GM19328 (cell line): ENCODE results near the gene WRNIP1.
"Not testable (repeated sequence)": the region's sequence is repeated elsewhere in the genome, so short reads cannot be mapped to it uniquely, and the experiment has no call there.

ENCODE experiments used
- ATAC-seq: cut with Tn5 transposase; IDR thresholded peaks from one replicate; pipeline ENCODE4 v1.9.1; 2021; ENCODE audit warnings: mild to moderate bottlenecking, moderate library complexity; ENCODE audit not compliant: unreplicated experiment

The WRNIP1 gene

DNA sequence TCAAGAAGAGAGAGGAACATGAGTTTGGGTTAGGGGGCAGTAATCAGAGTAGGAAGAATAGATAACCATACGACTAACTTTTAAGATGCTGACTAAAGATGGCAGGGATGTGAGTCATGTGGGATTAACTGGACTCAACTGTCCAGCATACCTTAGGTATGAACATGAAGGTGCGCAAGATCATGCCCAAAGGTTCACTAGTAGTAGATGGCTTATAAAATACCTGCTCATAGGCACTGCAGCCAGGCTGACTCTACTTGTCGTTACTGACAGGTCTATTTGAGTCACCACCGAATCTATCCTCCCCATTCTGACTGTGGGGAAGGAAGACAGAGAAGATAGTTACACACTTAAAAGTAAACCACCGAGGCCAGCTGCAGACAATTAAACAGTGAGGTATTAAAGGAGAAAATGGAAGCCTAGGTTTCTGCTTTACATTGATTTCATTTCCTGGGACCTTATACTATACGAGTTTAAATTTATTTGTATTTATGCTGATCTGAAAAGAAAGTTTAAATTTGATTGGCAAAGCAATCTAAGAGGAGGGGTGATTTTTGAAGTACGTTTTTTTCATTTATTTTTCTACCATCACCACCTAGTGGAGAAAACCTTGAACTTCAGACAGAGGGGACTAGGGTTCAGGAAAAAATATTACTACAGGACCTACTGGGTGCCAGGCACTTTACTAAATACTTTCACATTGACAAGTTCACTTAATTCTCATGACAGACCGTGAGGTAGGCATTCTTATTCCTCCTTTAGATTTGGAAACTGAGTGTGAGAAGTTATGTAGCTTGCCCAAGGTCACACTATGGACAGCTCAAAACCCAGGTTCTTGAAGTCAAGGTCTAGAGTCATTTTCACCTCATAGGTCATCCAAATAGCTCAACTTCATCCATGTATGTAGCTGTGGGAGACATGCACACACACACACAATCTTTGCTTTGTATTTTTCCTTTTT lies 4.0 kb upstream of the WRNIP1 start:
- ATAC-seq: no peak

DNA sequence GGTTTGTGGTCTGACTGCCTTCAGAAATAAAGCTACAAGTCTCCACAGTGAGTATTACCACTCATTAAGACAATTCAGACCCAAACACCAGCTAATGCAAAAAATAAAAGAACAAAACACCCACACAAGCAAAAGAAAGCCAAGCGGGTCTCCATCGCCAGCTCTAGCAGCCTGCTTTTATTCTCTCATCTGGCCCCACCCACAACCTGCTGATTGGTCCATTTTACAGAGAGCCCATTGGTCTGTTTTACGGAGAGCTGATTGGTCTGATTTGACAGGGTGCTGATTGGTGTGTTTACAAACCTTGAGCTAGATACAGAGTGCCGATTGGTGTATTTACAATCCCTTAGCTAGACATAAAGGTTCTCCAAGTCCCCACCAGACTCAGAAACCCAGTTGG lies 2.3 kb upstream of the WRNIP1 start:
- ATAC-seq: not testable (repeated sequence)

DNA sequence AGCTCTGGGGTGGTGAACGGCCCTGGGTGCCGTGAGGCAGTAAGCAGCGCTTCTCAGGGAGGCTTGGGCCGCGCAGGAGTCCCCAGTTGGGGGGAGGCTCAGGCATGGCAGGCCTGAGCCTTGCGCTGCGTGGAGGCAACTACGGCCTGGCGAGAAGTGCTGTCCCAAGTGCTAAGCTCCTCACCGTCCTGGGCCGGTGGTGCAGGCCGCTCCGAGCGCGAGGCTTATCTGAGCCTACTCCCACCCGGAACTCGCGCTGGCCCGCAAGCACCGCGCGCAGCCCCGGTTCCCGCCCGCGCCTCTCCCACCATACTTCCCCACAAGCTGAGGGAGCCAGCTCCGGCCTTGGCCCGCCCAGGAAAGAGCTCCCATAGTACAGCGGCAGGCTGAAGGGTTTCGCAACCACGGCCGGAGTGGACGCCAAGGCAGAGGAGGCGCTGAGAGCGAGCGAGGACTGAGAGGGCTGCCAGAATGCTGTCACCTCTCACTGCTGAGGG lies 1.8 kb upstream of the WRNIP1 start:
- no peak for ATAC-seq

DNA sequence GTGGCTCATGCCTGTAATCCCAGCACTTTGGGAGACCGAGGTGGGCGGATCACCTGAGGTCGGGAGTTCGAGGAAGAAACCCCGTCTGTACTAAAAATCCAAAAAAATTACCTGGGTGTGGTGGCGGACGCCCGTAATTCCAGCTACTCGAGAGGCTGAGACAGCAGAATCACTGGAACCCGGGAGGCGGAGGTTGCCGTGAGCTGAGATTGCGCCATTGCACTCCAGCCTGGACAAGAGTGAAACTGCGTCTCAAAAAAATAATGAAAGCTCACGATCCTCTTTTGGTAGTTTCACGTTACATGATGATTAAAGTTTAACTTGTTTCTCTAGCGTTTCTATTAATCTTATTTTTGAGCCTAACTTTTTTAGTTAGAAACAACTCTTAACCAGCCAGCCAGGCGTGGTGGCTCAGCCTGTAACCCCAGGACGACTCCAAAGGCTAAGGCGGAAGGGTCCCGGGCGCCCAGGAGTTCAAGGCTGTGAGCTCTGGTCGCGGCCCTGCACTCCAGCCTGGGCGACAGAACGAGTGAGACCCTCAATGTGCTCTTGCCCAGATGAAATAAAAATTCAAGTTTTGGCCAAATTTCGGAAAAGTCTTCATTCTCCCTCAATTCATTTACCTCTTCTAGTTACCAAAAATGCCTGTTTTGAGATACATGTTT lies 1.2 kb upstream of the WRNIP1 start:
- no peak for ATAC-seq

DNA sequence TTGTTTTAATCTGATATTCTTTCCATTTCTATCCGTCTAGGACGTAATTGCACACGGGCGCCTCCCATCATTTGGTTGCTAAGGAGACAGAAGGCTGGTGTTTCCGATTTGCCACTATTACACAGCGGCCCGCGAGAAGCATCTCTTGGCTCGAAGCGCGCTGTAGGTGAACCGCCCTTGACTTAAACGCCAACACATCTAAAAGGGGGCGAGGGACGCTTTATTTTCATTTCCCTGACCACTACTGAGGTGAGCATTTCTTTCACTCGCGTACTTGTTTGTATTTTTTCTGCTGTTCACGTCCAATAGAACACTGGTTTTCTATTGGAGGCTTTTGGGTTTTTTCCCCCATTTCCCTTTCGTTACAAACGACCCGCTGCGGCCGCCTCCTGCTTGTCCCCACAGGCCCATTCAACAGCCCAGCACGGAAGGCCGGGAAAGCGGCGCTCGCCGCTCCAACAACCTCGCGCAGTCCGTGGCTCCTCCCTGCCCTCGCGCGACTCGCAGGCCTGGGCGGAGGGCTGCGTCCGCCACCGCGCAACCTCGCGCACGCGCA lies 505 bp upstream of the WRNIP1 start:
- ATAC-seq: peak; percentile 48

DNA sequence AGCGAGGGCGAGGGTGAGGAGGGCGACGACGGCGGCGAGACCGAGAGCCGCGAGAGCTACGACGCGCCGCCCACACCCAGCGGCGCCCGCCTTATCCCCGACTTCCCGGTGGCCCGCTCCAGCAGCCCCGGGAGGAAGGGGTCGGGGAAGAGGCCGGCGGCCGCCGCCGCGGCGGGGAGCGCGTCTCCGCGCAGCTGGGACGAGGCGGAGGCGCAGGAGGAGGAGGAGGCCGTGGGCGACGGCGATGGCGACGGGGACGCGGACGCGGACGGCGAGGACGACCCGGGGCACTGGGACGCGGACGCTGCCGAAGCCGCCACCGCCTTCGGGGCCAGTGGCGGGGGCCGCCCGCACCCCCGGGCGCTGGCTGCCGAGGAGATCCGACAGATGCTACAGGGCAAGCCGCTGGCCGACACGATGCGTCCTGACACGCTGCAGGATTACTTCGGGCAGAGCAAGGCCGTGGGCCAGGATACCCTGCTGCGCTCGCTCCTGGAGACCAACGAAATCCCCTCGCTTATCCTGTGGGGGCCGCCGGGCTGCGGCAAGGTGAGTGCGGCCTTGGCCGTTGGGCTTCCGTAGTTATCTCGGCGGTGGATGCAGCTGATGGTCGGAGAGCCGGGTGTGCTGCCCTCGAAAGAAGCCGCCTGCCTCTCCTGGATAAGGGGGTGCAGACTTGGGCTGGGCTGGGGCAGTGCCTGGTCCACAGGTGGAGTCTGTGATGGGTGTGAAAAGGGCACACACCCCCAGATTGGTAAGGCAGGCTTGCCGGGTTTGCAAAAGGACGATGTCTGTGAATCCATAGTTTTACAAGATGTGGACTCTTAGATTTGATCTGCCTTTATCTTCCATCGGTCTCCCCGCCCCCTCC lies 938 bp downstream of the WRNIP1 start:
- ATAC-seq: peak; percentile 15

DNA sequence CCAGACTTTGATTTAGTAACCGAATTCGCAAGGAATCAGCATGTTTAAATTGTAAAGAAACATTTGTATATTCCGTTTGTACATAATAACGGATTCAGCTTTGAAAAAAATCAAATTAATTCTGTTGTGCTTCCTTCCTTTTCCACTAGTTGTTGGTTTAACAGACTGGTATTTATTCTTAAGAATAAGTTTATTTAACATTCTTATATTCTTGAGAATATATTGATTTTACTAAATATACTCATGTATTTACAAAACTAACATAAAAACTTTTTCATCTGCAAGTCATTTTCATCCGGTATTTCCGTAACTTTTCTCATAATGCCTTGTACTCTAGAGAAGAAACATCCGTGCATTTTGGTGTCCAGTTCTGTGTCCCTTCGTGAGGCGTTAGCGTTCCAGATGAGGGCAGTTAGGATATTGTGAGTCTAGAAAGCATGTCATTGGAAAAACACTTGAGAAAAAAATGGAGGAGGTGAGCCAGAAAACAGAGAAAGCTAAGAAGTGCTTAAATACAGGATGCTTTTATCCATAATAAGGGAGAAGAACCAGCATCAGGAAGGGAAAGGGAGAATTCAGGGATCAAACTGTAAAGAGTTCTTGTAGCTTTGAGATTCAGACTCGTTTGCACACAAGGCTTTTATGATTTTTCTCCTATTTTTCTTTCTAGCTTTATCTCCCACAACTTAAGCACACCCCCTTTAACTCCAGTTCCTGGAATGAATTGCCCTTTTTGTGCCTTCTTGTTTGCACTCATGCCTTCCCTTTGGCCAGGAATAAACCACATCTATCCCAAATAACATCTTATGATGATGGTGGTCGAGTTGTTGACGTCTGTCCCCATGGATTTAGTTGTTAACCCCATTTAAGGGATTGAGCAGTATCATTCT lies 1.8 kb downstream of the WRNIP1 start:
- no peak for ATAC-seq

DNA sequence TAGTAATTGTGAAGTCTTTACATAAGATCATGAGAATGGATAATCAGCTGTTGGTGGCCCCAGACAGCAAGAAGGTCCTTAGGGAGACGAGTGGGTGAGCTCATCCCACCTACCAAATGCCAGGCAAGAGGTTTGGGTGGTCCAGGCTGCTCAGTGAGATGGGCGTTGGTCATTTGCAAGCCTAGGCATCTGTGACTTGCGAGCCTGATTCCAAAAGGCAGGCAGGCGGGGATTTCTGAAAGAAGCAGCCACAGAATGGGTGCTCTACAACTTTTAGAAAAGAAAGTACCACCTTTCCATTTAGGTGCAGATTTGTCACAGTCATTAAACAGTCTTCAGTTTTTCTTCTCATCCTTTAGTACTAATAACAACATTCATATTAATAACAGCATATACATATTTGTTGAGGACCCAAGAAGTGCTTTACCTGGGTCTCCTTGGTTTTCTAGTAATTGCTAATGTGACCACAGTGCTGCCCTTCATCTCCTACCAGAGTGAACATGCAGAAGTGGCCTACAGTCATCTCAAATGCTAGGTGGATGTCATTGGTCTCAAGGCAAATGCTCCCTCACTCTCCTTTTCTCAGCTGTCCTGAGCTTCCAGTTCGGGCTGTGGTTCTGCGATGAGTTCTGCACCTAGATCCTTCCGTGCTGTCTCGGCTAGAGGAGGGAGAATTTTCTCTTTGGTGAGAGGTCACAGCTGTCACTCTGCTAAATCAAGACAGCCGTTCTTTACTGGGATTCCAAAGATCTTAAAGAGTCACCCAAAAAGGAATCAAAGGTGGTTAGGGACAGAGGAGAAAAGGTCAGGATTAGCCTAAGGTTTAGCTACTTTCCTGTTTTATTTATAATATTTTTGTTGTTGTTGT lies 2.7 kb downstream of the WRNIP1 start:
- no peak for ATAC-seq

DNA sequence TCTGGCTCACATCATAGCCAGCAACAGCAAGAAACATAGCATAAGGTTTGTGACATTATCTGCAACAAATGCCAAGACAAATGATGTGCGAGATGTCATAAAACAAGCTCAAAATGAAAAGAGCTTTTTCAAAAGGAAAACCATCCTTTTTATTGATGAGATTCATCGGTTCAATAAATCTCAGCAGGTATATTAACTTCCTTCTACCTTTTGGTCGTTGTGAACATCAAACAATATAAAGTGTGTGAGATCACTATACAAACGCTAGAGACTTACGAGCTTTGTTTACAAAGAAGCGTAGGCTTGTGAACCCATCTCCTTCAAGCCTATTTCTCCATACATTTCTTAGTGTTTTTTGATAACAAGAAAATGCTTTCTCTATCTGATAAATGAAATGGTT lies 3.5 kb downstream of the WRNIP1 start:
- ATAC-seq: no peak

DNA sequence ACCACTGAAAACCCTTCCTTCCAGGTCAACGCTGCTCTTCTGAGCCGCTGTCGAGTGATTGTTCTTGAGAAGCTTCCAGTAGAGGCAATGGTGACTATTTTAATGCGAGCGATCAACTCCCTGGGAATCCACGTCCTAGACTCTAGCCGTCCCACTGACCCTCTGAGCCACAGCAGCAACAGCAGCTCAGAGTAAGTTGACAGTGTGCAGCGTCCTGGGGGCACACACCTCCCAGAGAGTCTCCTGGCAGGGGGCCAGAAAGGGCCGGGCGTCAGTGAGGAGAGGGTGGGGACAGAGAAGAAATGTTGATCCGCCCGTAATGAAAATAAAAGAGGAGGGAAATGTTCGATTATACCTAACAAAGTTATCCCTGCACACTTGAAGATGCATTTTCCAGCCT lies 5.0 kb downstream of the WRNIP1 start:
- no peak for ATAC-seq

DNA sequence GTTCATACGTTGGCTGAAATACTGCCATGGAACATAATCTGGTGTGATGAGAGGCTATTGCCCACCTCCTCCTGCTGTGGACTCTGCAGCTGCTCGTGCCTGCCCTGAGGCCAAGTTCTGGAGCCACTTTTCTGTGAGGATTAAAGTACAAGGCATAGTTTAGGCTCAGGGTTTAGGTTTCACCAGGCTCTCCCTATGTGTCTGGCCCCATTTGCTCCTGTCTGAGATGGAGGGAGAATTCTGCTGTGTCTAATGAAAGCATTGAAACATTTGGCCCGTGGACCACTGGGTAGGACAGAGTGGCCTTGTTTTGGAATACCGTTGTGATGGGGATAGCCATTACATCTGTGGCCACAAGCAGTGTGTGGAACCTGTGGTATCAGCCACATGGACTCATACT lies 5.9 kb downstream of the WRNIP1 start:
- no peak for ATAC-seq

DNA sequence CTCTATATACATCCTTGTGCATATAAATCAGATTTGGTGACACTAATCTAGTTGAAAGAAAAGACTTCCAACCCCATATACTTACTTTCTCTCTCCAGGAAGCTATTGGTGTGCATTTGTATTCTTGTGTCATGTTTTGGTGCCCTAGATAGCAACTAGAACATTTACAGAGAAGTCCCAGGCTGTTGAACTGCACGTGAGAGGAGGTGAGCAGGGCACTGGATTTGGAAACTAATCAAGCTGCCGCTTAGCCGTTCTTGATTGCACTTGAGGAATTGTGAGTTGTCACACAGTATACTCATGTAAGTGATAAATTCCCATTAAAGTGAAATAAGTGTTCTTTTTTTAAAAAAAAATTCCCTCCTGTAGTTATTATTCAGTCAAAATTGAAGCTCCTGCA lies 7.6 kb downstream of the WRNIP1 start:
- no peak for ATAC-seq

DNA sequence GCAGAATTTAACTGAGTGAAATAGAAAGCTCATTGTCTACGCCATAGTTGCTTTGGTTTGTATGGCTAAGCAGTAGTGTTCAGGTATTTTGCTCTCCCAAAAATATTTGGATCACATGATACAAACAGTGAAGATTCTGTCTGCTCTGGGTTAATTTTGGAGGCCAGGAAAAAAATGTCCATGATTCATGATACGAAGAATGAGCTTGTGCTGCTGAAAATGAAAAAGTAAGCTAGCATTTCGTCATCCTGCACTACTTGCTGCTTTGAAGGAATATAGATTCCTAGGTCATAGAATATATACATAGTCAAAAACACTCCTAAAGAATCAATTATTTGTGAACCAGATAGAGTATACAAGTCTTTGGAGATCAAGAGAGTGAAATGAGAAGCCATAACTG lies 8.3 kb downstream of the WRNIP1 start:
- ATAC-seq: no peak

DNA sequence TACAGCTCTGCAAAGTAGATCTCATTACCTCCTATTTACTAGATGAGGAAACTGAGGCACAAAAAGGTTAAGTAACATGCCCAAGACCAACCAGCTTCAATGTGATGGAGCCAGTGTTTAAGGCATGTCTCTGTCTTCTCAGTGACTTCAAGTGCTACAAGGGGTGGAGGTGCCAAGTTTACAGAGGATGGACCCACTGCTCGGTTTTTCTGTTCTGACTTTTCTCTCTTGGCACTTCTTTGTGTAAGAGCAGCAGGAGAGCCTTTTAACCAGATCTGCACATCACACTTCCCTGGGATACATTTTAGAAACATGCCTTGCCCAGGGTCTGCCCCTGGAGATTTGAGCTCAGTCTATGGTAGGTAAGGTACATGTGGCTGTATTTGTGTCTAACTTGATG lies 9.8 kb downstream of the WRNIP1 start:
- no peak for ATAC-seq

DNA sequence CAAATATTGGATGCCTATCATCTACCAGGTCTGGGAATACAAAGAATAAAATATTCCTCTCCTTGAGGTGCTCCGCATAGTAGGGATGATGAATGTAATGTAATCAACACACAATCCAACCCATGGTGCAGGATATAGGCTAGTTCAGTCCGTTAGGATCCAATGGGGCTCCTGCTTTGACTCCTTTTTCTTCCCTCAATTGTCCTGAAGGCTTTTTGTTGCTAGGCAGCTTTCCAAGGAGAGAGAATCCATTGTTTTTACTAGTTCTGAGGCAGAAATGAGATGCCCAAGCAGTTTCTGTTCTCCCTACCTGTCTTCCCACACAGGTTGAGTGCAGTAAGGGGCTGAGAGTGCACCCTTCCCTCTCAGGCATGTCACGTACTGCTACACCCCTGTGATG lies 12.1 kb downstream of the WRNIP1 start:
- no peak for ATAC-seq

DNA sequence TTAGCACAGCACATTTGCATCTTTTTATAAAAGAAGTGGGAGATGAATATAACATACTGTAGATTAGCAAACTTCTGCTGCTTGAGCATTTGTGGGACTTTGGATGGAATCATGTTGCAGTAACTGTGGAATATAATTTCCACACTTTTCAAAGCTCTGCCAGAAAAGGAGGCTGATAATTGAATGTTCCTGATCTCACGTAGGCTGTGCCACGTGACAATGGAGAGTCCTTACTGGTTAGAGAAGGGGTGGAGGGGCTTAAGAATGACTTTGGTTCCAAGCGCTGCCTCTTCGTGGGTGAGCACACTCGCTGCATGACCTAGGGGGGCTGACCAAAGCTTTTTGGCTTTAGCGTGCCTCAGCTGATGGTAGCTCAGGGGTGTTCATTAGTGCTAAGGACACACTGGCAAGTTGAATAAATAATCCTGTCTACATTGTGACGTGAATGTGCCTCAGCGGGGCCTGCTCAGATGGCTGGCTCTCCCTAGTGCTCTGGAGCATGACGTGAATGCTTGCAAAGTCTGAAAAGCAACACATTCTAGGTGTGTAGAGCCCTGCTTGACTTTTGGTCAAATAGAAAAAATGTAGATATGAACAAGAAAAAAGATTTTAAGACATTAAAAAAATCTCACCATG lies 15.0 kb downstream of the WRNIP1 start:
- ATAC-seq: no peak

DNA sequence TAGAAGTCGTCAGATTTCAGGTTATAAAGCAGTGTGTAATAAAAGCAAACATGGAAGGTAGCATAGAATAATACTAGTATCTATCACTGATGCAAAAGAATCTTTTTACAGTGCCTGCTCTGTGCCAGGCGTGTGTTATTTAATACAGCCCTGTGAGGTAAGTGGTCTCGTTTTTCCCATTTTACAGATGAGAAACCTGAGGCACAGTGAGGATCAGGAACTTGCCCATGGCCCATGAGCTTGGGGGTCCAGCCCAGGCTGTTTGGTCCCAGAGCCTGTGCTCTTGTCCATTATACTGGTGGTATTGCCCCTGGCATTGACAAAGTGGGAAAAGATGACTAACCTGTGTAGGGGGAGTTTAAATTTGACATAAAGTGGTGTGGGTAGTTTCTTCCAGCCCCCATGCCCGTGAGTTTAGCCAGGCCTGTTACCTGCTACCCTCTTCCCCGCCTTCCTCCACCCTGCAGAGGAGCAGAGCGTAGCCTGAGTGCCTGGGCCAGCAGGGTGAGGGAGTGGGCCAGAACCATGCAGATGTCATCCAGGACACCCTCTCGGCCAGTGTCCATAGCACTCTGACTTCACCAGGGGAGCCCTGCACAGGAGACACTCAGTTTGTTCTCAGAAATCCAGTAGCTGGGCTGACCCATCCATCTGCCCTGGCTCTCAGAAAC lies 16.6 kb downstream of the WRNIP1 start:
- ATAC-seq: no peak

DNA sequence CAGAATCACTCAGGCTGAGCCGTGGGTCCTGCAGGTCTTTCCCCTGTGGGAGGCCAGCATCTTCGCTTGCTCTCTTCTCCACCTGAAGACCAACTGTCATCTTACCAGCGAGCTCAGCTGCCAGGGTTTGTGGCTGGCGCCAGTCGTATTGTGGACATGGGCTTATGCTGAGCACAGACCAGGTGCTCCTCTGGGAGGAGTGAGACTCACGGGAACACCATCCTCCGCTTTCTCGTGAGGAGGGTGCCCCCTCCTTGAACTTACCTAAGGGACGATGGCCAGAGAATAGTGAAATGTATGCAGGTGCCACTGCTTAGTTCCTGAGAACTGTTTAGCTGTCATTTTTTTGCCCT lies 17.1 kb downstream of the WRNIP1 start:
- ATAC-seq: no peak
